ENCODE data around the gene FRMD4A.
"Not testable (repeated sequence)": the region's sequence is repeated elsewhere in the genome, so short reads cannot be mapped to it uniquely, and the experiment has no call there.

Gene FRMD4A

DNA sequence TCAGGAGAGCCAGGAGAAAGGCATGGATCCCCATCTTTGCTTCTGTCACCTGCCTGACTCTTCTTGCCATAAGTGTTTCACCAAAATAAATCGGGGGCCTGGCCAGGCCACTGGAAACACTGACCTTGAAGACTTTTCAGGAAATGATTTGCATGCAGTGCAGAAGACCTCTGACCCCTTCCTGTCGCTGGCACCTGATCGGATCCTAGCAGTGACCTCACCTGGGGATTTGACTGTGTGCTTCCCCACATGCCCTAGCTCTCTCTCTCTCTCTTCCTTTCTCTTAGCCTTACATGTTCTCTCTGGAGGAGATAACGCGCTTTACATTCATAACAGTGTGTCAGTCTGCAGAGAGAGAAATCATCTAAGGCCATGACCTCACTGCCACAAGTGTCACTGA is 500.9 kb downstream of the FRMD4A start:
- DNase-seq = no peak

DNA sequence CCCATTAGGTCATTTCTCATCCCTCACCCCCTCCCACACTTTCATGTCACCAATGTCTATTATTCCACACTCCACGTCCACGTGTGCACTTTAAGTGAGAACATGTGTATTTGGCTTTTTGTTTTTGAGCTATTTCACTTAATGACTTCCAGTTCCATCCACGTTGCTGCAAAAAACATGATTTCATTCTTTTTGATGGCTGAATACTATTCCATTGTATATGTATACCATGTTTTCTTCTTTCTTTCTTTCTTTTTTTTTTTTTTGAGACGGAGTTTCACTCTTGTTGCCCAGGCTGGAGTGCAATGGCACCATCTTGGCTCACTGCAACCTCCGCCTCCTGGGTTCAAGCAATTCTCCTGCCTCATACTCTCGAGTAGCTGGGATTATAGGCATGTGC is 502.4 kb downstream of the FRMD4A start:
- not testable (repeated sequence) for DNase-seq

DNA sequence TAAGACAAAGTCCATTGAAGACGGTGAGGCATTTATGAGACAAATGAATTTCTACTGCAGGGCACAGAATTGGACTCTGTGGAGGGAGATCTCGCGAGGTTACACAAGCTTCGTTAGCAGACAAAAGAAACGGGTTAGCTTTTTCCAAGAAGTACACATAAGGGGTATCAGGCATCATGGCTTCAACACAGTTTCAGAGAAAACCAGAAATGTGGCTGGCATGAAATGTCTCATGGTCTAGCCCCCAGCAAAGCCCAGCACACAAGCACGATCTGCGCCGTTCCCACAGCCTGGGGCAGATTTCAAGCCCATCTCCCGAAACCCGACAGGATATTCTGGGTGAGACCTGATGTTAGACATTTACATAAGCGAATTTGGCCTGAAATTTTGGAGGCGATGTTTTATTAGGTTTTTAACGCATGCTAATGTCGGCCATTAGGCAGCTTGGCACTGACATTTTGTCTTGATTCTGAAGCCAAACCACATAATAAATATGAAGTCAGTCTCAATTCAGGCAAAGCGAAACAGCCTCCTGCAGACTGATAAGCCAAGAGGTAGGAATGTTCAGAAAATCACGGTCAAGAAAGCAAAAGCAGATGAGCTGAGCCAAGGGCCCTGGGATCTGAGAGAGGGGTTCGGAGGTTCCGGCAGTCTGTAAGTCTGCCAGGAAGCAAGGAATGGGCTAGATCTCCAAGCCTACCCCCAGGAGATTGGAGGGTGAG is 503.5 kb downstream of the FRMD4A start:
- no peak for DNase-seq

GRCh38 chr10:13823709-13824405 is 506.9 kb downstream of the FRMD4A start:
- no peak for DNase-seq

DNA sequence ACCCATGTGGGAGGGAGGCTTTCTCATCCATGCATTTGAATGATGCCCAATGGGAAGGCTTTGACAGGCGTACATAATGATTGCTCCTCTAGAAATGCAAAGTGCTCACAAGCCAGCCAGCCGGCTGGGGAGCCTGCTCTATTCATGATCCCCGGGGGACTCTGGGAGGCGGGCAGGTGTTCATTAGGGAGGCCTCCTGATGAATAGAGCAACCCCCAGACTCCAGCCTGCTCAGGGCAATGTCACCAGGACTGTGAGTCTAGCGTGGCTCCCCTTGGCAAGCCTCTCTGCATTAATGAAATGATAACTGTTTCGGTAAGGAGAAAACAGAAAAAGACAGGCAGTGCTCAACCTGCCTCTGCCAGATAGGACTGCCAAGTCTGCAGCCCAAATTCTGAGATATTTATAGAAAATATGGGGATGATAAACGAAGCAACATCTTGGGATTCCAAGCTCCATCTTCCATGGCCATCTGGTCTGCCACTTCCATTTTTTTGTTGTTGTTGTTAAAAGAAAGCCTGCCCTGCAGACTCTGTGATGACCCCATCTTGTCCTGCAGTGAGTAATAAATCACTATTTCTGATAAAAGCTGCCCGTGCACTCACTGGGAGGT is 507.5 kb downstream of the FRMD4A start:
- DNase-seq = no peak

GRCh38 chr10:13822490-13822889 is 508.2 kb downstream of the FRMD4A start:
- DNase-seq = no peak

- DNase-seq = no peak
Measured at GRCh38 chr10:13820964-13821337, 509.8 kb downstream of the FRMD4A start.

DNA sequence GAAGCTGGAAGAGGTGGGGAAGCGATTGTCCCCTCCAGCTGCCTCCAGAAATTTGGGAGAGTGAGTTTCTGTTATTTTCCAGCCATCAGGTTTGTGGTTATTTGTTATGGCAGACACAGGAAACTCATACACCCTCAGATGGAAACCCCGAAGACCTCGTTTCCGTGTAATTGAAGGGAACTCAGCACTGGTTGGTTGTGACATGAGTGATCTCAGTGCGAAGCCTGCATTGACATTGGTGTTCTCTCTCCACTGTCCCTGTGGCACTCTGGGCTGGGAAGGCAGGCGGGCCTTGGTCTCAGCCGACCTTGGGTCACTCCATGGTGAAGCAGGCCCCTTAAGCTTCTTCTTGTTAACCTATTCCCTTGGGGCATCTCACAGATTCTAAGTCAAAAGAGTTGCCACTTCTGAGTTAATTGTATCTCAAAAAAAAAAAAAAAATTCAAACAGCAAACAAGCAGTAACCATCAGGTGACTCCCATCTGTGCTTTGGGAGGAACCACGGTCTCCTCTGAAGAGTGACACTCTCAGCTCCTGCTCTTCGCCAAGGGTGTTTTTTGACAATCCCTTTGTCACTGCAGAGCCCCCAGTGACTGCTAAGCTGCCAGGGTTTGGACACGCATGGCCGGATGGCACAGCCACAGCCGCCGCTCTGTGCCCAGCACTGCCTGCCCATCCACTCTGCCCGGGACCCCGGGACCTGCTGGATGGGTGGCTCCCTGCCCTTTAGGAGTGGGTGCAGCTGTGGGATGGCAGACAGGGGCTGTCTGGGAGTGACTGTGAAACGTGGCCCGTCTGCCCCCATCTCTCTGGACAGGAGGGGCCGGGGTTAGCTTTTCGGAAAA is 510.4 kb downstream of the FRMD4A start:
- DNase-seq = peak; percentile 18

DNA sequence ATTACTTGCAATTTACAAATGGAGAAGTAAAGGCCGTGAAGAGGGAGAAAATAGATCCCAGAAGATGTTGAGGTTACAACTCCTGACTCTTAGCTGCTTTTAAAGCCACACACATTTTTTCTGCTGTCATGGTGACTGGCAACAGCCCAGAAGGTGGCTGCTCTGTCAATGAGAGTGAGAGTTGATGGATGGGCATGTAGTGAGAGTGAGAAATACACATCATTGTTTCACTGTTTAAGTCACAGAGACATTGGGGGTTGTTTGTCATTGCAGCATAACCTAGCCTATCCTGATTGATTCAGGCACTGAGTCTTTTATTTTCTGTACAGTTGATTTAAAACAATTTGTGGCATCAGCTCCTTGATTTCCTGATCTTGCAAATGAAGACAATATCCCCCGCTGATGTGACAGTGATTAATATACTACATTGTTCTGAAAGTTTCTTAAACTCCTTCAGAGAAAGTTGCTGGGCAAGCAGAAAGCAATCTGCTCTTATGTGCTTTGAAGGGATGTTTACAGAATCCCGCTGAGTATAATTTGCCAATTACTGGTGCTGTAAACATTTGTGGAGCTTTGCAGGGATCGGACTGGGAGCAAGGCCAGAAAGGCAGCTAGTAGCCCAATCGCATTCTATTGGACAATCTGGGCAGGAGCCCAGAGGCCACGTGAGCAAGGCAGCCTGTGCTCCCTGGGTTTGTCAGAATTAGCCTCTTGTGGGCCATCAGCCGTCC is 514.4 kb downstream of the FRMD4A start:
- DNase-seq = no peak

DNA sequence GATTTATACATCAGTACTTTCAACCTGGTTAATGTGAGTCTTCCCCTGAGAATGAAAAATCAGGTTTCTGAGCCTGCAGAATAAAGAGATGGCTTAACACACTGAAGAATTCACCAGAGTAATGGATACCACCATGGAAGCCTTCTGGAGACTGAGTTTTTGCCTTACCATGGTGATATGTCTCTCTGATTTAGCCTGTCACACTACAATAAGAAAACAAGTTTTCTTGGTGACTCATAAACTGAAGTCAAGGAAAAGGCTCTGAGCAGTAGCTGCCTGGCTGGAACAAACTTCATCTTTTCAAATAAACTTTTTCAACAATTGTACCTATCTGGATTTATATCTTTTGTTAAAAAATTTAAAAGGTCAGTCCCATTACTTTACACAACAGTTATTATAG is 515.0 kb downstream of the FRMD4A start:
- DNase-seq = no peak

DNA sequence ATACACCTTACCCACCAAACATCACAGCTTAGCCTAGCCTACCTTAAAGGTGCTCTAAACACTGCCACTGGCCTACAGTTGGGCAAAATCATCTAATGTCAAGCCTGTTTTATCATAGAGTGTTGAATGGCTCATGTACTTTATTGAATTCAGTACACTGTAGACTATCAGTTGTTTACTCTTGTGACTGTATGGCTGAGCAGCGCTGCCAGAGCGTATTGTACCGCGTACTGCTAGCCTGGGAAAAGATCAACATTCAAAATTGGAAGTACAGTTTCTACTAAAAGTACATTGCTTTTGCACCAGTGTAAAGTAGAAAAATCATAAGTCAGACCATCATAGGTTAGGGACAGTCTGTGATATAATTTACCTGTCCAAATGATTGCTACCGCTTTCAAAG is 517.2 kb downstream of the FRMD4A start:
- no peak for DNase-seq

DNA sequence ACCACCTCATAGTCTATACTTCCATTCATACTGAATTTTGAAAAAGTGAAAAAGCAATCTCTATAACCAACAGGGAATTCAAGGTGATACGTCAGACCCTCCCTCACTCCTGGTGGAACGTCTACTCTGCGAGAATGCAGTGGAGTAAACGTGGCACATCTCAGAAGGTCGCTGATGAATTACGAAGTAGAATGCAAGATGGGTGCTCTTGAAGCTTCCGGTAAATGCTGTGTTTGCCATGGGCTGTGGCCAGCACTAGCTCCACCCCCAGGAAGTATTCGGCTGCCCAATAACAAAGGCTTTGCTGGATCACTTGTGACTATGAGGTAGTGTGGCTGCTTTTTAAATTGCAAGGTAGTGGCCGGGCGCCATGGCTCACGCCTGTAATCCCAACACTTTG is 517.9 kb downstream of the FRMD4A start:
- no peak for DNase-seq

DNA sequence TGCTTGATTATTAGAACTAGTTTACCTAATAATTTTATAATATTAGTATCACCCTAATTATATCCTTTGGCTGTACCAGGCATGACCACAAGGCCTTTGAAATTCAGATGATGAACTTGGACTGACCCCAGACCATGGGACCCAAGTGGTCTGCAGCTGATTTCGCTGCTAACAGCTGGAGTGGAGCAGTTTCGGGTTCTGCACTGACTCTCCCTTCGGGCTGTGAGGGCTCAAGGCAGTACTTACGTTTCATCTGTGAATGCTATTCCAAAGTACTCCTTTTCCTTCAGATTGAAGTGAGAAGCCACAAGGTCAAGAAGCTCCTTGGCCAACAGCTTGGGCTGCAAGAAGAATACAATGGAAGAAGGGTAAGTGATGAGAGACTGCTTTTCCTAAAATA is 520.2 kb downstream of the FRMD4A start:
- no peak for DNase-seq

DNA sequence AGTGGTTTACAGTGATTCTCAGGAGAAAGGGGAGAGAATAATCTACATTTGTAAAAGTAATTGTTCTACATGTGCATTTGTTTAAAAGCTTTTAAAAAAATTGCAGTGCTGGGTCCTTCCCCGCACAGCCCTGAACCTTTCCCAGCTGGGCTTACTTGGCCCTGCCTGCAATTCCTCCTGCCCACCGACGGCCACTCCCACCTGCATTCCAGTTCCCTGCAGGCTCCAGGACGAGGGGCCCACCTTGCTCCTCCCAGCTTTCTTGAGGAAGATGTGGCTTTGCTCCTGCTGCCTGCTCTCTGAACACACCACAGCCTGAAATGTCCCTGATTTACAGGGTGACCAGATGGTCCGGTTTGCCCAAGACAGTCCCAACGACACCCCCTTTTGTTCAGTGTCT is 521.3 kb downstream of the FRMD4A start:
- DNase-seq = no peak

- DNase-seq = no peak
Measured at GRCh38 chr10:13808556-13809391, 522.0 kb downstream of the FRMD4A start.

- no peak for DNase-seq
Measured at GRCh38 chr10:13806419-13806818, 524.3 kb downstream of the FRMD4A start.

- no peak for DNase-seq
Measured at GRCh38 chr10:13803566-13804554, 526.9 kb downstream of the FRMD4A start.

GRCh38 chr10:13801907-13802288 is 528.8 kb downstream of the FRMD4A start:
- no peak for DNase-seq

DNA sequence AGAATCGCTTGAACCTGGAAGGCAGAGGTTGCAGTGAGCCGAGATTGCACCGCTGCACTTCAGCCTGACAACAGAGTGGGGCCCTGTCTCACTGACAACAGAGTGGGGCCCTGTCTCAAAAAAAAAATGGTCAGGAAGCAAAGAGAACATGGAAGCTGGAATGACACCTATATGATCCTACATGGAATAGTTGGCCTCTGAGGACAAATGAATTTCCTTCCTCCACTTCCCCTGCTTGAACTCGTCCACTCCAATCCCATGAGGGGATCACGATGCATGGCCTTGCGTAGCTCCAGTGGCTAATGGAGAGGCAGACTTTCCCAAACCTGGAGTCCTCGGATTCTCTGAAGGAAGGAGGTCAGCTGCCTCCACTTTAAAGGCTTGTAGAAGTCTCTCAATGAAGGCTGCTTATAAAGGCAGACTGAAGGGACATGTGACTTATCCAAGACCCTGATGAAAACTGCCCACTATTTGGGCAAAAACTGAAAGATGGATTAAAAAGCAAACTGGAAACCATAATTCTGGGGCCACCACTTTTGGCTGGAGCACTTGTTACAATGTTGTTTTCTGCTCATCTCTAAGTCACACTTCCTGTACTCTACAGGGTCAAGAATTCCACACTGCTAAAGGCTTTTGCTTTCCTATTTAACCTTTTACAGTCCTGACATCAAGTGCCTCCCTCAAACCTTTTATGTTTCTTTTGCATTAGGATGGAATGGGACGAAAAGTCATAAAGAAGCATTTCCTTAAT is 529.4 kb downstream of the FRMD4A start:
- no peak for DNase-seq

DNA sequence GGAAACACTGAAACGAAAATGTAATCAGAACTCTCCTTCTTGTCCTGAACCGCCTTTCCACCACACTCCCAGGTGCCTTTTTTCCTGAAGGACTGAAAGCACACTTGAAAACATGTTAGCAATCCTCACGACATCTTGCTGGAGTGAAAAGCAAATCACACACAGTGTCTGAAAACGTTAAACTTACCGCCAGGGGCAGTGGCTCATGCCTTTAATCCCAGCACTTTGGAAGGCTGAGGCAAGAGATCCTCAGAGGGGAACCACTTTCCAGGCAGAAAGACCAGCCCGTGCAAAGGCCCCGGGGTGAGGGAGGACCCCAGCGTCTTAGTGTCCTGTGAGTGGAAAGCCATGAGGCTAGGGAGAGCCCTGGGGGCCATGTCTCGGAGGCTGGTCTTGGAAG is 533.6 kb downstream of the FRMD4A start:
- DNase-seq = no peak
